PC-9 (cell line): ENCODE measurements around the gene FRMD4B. TPM values are rescaled to one million over a fixed set of nuclear protein-coding genes. Genes with fewer than 3 reads are reported as not detected.

Experiments used
- BruUV-seq: library from RNA; stranded (reverse); fragments of 400-500 nt; replicated peaks from 2 replicates; lab custom pipeline; 2021; lab: Mats Ljungman, UMichigan
- CTCF ChIA-PET: fragments of 300-600 bp; sonication (Branson Sonifier 250); formaldehyde crosslinking; loops from one replicate; lab custom pipeline; 2022; ENCODE audit warnings: antibody characterized with exemption; lab: Charles Lee
- POLR2A ChIA-PET: fragments of 300-600 bp; sonication (Branson Sonifier 250); formaldehyde crosslinking; loops from one replicate; lab custom pipeline; 2022; ENCODE audit warnings: antibody characterized with exemption; ENCODE audit not compliant: unreplicated experiment; lab: Charles Lee
- DNase-seq, 2 experiments: peaks; one replicate each; pipeline versions ENCODE4 v3.0.0 to v3.0.0-alpha.2; 2015 to 2022; ENCODE audit warnings: mixed read lengths in 1 of 2
- H2AFZ ChIP-seq: fragments of 200-600 bp; sonication (generic); 2 replicates; pipeline ENCODE4 v1.8.1; 2017; ENCODE audit warnings: antibody characterized with exemption
- H3F3A ChIP-seq: fragments of 200-600 bp; sonication (generic); 2 replicates; pipeline ENCODE4 v1.8.1; 2017; ENCODE audit warnings: antibody characterized with exemption, mild to moderate bottlenecking, low read depth; ENCODE audit not compliant: insufficient read depth
- H3K27ac ChIP-seq: fragments of 200-600 bp; sonication (generic); 2 replicates; pipeline ENCODE4 v1.6.1; 2016; ENCODE audit warnings: mixed run types
- H3K27me3 ChIP-seq: fragments of 200-600 bp; sonication (generic); 2 replicates; pipeline ENCODE4 v1.6.1; 2016; ENCODE audit warnings: low read depth, mixed run types; ENCODE audit not compliant: insufficient read depth
- H3K36me3 ChIP-seq: fragments of 200-600 bp; sonication (generic); 2 replicates; pipeline ENCODE4 v1.6.1; 2016; ENCODE audit warnings: low read depth, mixed run types
- H3K4me1 ChIP-seq: fragments of 200-600 bp; sonication (generic); replicated peaks from 2 replicates; pipeline ENCODE4 v1.6.1; 2016; ENCODE audit warnings: mixed run types; ENCODE audit not compliant: insufficient read depth
- H3K4me2 ChIP-seq: fragments of 200-600 bp; sonication (generic); 2 replicates; pipeline ENCODE4 v1.6.1; 2017; ENCODE audit warnings: mixed run types
- H3K4me3 ChIP-seq: fragments of 200-600 bp; sonication (generic); 2 replicates; pipeline ENCODE4 v1.6.1; 2016; ENCODE audit warnings: mixed run types
- H3K79me2 ChIP-seq: fragments of 200-600 bp; sonication (generic); 2 replicates; pipeline ENCODE4 v1.6.1; 2017; ENCODE audit warnings: low read depth, mixed run types
- H3K9me2 ChIP-seq: fragments of 200-600 bp; sonication (generic); 2 replicates; pipeline ENCODE4 v1.8.1; 2017; ENCODE audit warnings: mild to moderate bottlenecking; ENCODE audit not compliant: insufficient read depth
- H3K9me3 ChIP-seq: fragments of 200-600 bp; sonication (generic); 2 replicates; pipeline ENCODE4 v1.8.1; 2016; ENCODE audit warnings: low read depth; ENCODE audit not compliant: insufficient read depth
- H4K20me1 ChIP-seq: fragments of 200-600 bp; sonication (generic); 2 replicates; pipeline ENCODE4 v1.8.1; 2017; ENCODE audit not compliant: insufficient read depth
- CTCF ChIP-seq: fragments of 200-600 bp; sonication (generic); conservative IDR thresholded peaks from 2 replicates; pipeline ENCODE4 v1.6.1; 2017; ENCODE audit warnings: mixed run types, antibody characterized with exemption, mild to moderate bottlenecking, moderate library complexity
- EZH2 ChIP-seq: fragments of 200-600 bp; sonication (generic); IDR thresholded peaks from 2 replicates; pipeline ENCODE4 v1.8.0; 2017; ENCODE audit warnings: antibody characterized with exemption, low read depth
- intact Hi-C: fragments of 100-400 bp; cut with micrococcal nuclease; formaldehyde crosslinking; loops from one replicate; pipeline ENCODE4 v1.10.0; 2022; ENCODE audit not compliant: unreplicated experiment
- total RNA-seq: library from RNA; stranded (reverse); gene quantifications from 2 replicates; pipeline ENCODE4 v1.2.3, GENCODE V29; 2021

FRMD4B gene
- total RNA-seq, 1 experiment from 2014 or later: 10.2 TPM

- no peaks in the 10 kb centered on the region for H3K9me3 ChIP-seq
- CTCF ChIA-PET: no interaction called here
- BruUV-seq: no TSS peak
- no peak overlapping the region for H3K27ac ChIP-seq
- POLR2A ChIA-PET: no interaction called here
- TF ChIP-seq CTCF (no peak), EZH2 (no peak)
- no peak overlapping the region for H3K4me3 ChIP-seq
- no peak overlapping the region for H3K4me2 ChIP-seq
- H3K79me2 ChIP-seq: peaks cover 22% of the 10 kb centered on the region
- H3K9me2 ChIP-seq: no peaks in the 10 kb centered on the region
- peaks cover 15% of the 10 kb centered on the region for H3K36me3 ChIP-seq
- H4K20me1 ChIP-seq: no peaks in the 10 kb centered on the region
- peaks cover 22% of the 10 kb centered on the region for H3K4me1 ChIP-seq
- no peak overlapping the region for H2AFZ ChIP-seq
- peaks cover 29% of the 10 kb centered on the region for H3F3A ChIP-seq
- no peak for DNase-seq
- no peaks in the 10 kb centered on the region for H3K27me3 ChIP-seq
- intact Hi-C loops: no loop called here
Observed at GRCh38 chr3:69197455-69197854, 188.4 kb downstream of the FRMD4B start.

DNA sequence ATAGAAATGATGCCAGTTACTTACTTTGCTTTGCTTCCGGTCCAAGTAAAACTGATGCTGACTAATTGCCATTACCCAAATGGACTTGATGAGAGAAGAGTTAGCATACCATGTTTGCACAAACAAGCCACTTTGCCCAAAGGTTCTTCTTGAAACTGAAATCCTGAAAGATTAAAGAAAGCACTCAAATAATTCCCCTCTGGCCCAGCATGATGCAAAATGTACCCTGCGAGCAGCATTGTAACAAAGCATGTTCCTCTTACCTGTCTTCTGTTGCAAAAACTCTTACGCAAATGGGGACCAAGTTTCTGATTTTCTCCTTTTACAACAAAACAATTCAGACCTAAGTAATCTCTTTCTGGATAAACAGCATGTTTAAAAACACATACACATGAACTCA is 189.0 kb downstream of the FRMD4B start:
- Histone ChIP-seq H3F3A (peaks cover 27% of the 10 kb centered on the region), H3K4me2 (no peak overlapping the region), H3K79me2 (peaks cover 22% of the 10 kb centered on the region), H3K36me3 (peaks cover 21% of the 10 kb centered on the region), H3K9me2 (no peaks in the 10 kb centered on the region), H3K27me3 (no peaks in the 10 kb centered on the region), H3K9me3 (no peaks in the 10 kb centered on the region), H3K4me3 (no peak overlapping the region), H3K4me1 (peaks cover 17% of the 10 kb centered on the region), H4K20me1 (no peaks in the 10 kb centered on the region), H3K27ac (no peak overlapping the region), H2AFZ (no peak overlapping the region)
- DNase-seq: no peak
- ChIA-PET CTCF (no interaction called here), POLR2A (no interaction called here)
- intact Hi-C loops: no loop called here
- BruUV-seq: no TSS peak
- no peak for TF ChIP-seq CTCF
- no peak for TF ChIP-seq EZH2

GRCh38 chr3:69194431-69195165 is 191.3 kb downstream of the FRMD4B start:
- H4K20me1 ChIP-seq: no peaks in the 10 kb centered on the region
- peaks cover 7% of the 10 kb centered on the region for H3F3A ChIP-seq
- no peak for TF ChIP-seq EZH2
- TF ChIP-seq CTCF: no peak
- BruUV-seq: no TSS peak
- no peaks in the 10 kb centered on the region for H3K9me2 ChIP-seq
- H3K4me2 ChIP-seq: no peak overlapping the region
- no peaks in the 10 kb centered on the region for H3K9me3 ChIP-seq
- CTCF ChIA-PET: no interaction called here
- intact Hi-C loops: no loop called here
- no peak overlapping the region for H3K4me3 ChIP-seq
- H3K27ac ChIP-seq: no peak overlapping the region
- H3K27me3 ChIP-seq: no peaks in the 10 kb centered on the region
- no peak overlapping the region for H2AFZ ChIP-seq
- POLR2A ChIA-PET: no interaction called here
- DNase-seq: no peak
- peaks cover 6% of the 10 kb centered on the region for H3K4me1 ChIP-seq
- peaks cover 35% of the 10 kb centered on the region for H3K36me3 ChIP-seq
- peaks cover 17% of the 10 kb centered on the region for H3K79me2 ChIP-seq
